Stimulated activated CD4-positive, alpha-beta T cell treated with anti-CD3 and anti-CD28 coated beads, Interleukin-2, amount 100 ng/mL, for 4 hours (primary cell): ENCODE data around the gene LLGL1.

ENCODE experiments used
- DNase-seq: peaks from one replicate; pipeline ENCODE4 v3.0.0-alpha.2; 2020; ENCODE audit warnings: low read depth

Gene LLGL1

GRCh38 chr17:18225121-18225641 is at the start of gene LLGL1:
TSS of gene LLGL1 (plus strand) at chr17:18225635. CDS start at chr17:18225683, 48 bp downstream.
- peak; percentile 91 for DNase-seq

GRCh38 chr17:18176176-18176575 is 49.3 kb upstream of the LLGL1 start:
- no peak for DNase-seq

- no peak for DNase-seq
Observed at GRCh38 chr17:18177133-18177532, 48.3 kb upstream of the LLGL1 start.

- DNase-seq, result no peak
Observed at GRCh38 chr17:18177722-18178121, 47.7 kb upstream of the LLGL1 start.

GRCh38 chr17:18179196-18179595 is 46.2 kb upstream of the LLGL1 start:
- no peak for DNase-seq

- DNase-seq, result no peak
Observed at GRCh38 chr17:18179804-18180203, 45.6 kb upstream of the LLGL1 start.

- DNase-seq, result no peak
Observed at GRCh38 chr17:18181358-18181757, 44.1 kb upstream of the LLGL1 start.

- no peak for DNase-seq
Observed at GRCh38 chr17:18182110-18182977, 43.1 kb upstream of the LLGL1 start.

GRCh38 chr17:18182978-18183333 is 42.5 kb upstream of the LLGL1 start:
- peak; percentile 78 for DNase-seq

- DNase-seq, result peak; percentile 95
Observed at GRCh38 chr17:18183334-18184142, 41.9 kb upstream of the LLGL1 start, which contains the start of gene ALKBH5. TSS of gene ALKBH5 (plus strand) at chr17:18183828. CDS start at chr17:18184244, 416 bp downstream.

GRCh38 chr17:18184143-18185031 is 41.0 kb upstream of the LLGL1 start:
- peak; percentile 72 for DNase-seq

- DNase-seq, result no peak
Observed at GRCh38 chr17:18185391-18185790, 40.0 kb upstream of the LLGL1 start.

GRCh38 chr17:18185832-18186626 is 39.4 kb upstream of the LLGL1 start:
- no peak for DNase-seq

GRCh38 chr17:18186627-18186982 is 38.8 kb upstream of the LLGL1 start:
- no peak for DNase-seq

- DNase-seq, result no peak
Observed at GRCh38 chr17:18187226-18187625, 38.2 kb upstream of the LLGL1 start.

GRCh38 chr17:18187821-18188761 is 37.3 kb upstream of the LLGL1 start:
- DNase-seq, result no peak

GRCh38 chr17:18190628-18191235 is 34.7 kb upstream of the LLGL1 start:
- DNase-seq, result no peak

- no peak for DNase-seq
Observed at GRCh38 chr17:18191236-18191667, 34.2 kb upstream of the LLGL1 start.

- DNase-seq, result no peak
Observed at GRCh38 chr17:18191967-18192366, 33.5 kb upstream of the LLGL1 start.
